Left cardiac atrium (tissue), 4 donors: ENCODE data around the gene SHCBP1L. TPM values are rescaled to one million over a fixed set of nuclear protein-coding genes. Genes with fewer than 3 reads are reported as not detected.
"Not testable (repeated sequence)": the region's sequence is repeated elsewhere in the genome, so short reads cannot be mapped to it uniquely, and the experiment has no call there.

Experiments used
- ATAC-seq, 2 donors: fragments of 200-7000 bp; cut with Tn5 transposase; one replicate each; pipeline ENCODE4 v1.9.1; 2020; ENCODE audit warnings: mild to moderate bottlenecking in 2 of 2, moderate library complexity in 2 of 2
- DNase-seq: peaks from one replicate; pipeline ENCODE4 v3.0.0-alpha.2; 2020
- intact Hi-C, 2 donors: fragments of 100-400 bp; cut with DNase I; formaldehyde crosslinking; loops; one replicate each; pipeline versions ENCODE4 v1.14.1 to v1.15.1; 2022 to 2023
- total RNA-seq, 2 donors: library from RNA; stranded (reverse); fragmentation: NEBNext Ultra II Directional; extraction: Animal tissue kit (Norgen Biotek cat#: 25700); gene quantifications; one replicate each; pipeline ENCODE4 v1.2.1, GENCODE V29; 2021
- donor health status: DM: no; HTN: yes; CAD: no.
- donor health status: DM: no; HTN: yes; CAD: no; lungs with severe emphysema.
- donor health status: DM: yes; HTN: yes; CAD: no.
- donor health status: Dilated cardiomyopathy.

The SHCBP1L gene
- total RNA-seq, 2 donors from 2014 or later = not detected

DNA sequence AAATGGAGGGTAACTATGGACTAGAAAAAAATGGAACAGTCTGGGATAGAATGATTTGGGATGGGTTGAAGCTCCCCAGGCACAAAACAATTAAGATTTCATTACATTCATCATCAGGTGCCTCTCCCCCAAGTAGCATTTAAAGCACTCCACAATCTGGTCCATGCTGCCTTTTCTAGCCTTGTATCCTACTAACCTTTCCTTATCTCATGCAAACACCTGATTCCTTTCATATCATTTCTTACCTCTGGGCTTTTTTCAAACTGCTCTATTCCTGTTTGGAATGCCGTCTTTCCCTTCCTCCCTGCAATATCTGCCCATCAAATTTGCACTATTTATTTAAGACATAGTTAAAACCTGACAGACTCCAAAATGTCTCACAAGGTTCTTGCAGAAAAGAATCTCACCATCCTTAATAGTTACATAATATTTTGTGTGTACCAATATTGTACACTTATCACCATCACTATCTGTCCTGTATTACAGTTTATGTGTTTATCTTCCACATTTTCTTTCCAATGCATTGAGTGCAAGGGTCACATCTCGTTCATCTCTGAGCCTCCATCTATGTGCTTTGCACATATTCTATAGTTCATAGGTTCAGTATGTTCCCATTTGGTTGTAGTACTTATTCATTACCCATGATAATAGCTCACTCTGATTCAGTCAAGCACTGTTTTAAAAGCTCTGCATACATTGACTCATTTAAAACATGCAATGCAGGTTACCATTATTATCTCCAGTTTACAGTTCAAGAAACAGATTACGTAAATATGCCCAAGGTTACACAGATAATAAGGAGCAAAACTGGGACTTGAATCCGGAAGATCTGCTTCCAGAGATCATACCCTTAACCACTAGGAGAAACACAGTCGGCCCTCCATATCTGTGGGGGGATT, 16.1 kb upstream of the SHCBP1L start:
- ATAC-seq (no peak), DNase-seq (no peak)
- intact Hi-C loops = loop anchor here in 1 of 2 donors (10.0 kb wide), 1 partner anchor 256 kb away; no protein-coding TSS in a partner anchor

DNA sequence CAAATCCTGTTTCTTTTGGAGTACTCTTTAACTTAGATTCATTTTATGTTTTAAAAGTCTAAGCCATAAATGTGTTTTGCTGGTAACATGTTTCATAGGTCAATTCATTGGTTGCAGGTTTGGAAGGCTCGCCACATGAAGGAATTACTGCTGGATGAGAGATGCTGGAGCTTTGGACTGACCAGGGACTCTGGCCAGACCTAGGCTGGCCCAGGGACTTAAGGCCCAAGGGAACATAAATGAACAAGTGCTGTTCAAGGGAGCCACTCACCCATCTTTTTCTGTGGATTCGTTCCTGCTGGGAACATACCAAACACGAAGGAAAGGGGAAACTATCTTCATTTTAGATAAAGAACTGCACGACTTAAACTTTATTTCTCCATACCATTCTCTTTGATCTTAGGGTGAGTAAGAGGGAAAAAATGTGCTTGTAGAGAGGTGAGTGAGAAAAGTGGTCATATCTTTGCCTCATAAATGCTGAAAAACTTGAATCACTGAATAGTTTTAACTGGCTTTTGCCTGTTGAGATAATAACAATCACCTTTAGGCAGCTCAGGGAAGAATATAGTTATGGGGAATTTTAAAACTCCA, 15.3 kb upstream of the SHCBP1L start:
- DNase-seq (no peak), ATAC-seq (no peak)
- intact Hi-C loops = loop anchor here in 1 of 2 donors (10.0 kb wide), 1 partner anchor 257 kb away; no protein-coding TSS in a partner anchor

DNA sequence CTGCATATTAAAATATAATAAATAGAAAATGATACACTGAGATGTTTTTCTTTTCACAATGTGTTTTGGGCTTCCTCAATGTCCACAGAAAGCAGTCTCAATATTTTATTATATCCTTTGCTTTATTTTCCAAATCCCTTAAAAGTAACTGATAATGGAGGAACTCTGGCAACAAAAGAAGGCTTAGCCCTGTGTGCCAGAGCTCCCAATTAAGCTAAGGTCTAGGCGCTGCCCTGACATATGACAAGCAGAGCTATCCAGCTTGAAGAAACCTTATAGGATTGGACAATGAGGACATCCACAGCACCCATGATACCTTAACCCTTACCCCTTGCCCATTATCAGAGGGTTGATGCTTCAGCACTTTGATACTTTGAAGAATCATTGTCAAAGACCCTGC, 12.9 kb upstream of the SHCBP1L start:
- ATAC-seq (no peak), DNase-seq (no peak)
- intact Hi-C loops = loop anchor here in 1 of 2 donors (10.0 kb wide), 1 partner anchor 259 kb away; no protein-coding TSS in a partner anchor

DNA sequence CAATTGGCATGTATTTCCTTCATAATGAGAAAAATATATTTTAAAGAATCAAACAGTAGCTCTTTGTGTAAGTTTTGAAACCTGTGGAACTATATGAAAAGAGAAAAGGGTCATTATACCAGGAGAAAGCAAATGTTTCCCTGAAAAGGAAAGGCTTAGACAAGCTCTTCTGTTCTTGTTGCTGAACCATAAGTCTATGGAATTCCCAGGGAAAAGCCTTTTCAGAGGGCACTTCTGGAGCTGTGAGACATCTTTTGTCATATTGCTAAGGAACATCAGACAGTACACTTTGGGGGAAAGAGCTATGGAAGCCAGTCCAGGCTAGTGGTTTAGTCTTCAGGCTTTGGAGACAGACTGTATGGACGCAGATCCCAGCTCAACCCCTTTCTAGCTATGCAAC, 12.1 kb upstream of the SHCBP1L start:
- ATAC-seq = no peak
- intact Hi-C loops = loop anchor here in 1 of 2 donors (10.0 kb wide), 1 partner anchor 260 kb away; no protein-coding TSS in a partner anchor

DNA sequence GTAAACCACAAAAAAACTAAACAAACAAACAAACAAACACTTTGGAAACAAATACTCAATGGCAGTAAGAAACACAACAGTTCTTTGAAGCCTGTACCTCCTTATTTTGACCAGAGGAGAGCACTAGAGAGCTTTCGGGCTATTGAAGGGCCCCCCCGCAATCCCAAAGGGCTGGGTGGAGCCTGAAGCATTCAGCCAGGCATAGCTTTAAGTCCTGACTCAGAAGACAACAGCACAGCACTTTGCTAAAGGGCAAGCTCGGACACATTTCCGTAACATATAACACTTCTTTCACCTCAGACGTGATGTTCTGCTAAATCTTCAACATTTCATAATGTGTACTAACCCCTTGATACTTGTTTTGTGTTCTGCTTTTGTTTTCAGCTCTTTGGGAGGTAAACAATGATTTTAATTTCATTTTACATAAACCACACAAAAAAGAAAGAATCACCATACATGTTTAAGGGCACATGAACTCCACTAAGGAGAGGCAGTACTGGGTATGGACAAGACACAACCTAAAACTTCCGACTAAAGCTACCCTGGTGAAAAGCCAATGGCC, 9.7 kb upstream of the SHCBP1L start:
- DNase-seq (peak; percentile 84), ATAC-seq (peak; percentile 98 to 100)
- intact Hi-C loops = loop anchor here (1.0 to 10.0 kb wide), 3 partner anchors 60 to 266 kb away; partner anchors contain the start of gene LAMC1 (in 1 of the 2)

More for the DNA sequence above, 12.1 kb upstream of the SHCBP1L start:
- no peak for DNase-seq

DNA sequence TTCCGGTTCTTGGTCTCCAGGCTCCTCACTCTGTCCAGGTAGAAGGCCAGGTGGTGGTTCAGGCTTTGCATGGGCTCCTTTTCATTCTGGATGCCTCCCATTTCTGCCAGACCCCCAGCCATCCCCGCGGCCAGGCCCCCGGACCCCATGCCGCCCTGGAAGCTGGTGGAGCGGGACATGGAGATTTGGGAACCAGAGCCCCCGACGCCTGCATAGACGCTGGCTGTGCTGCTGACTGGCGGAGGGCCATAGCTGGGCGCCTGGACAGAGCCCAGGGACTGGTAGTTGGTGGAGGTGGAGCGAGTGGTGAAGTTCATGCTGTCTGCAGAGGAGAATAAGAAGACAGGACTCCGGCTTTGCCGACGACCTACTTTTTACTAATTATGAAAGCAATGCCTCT, 7.1 kb upstream of the SHCBP1L start:
- DNase-seq (no peak), ATAC-seq (no peak)
- intact Hi-C loops = loop anchor here (5.0 to 10.0 kb wide), 2 partner anchors 62 to 265 kb away; partner anchors contain the start of gene LAMC1 (in 1 of the 2)

DNA sequence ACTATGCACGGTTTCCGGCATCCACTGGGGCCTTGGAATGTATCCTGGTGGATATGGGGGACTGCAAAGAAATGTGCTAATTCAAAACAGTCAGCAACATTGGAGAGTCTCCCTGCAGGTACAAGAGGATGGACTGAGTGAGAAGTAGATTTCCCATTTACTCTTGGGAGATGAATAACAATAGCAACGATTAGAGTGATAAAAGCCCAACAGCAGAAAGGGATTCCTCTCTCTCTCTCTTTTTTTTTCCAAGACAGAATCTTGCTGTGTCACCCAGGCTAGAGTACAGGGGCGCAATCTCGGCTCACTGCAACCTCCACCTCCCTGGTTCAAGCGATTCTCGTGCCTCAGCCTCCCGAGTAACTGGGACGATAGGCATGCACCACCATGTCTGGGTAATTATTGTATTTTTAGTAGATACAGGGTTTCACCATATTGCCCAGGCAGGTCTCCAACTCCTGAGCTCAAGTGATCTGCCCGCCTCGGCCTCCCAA, 5.0 kb upstream of the SHCBP1L start:
- no peak for ATAC-seq
- intact Hi-C loops = no loop called here
- no peak for DNase-seq

DNA sequence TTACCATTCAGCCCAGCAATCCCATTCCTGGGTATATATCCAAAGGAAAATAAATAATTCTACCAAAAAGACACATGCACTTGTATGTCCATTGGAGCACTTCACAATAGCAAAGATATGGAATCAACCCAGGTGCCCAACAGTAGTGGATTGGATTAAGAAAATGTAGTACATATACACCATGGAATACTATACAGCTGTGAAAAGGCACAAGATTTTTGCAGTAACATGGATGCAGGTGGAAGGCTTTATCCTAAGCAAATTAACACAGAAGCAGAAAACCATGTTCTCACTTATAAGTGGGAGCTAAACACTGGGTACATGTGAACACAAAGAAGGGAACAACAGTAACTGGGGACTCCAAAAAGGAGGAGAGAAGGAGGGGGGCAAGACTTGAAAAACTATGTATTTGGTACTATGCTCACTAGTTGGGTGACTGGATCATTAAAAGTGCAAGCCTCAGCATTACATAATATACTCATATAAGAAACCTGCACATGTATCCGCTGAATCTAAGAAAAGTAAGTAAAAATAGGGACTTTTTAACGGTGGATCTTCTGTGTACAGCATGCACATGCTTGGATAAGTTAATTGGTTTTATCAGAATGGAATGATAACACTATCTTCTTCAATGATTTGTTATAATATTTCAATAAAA, 3.9 kb upstream of the SHCBP1L start:
- intact Hi-C loops = no loop called here
- ATAC-seq (no peak), DNase-seq (no peak)

DNA sequence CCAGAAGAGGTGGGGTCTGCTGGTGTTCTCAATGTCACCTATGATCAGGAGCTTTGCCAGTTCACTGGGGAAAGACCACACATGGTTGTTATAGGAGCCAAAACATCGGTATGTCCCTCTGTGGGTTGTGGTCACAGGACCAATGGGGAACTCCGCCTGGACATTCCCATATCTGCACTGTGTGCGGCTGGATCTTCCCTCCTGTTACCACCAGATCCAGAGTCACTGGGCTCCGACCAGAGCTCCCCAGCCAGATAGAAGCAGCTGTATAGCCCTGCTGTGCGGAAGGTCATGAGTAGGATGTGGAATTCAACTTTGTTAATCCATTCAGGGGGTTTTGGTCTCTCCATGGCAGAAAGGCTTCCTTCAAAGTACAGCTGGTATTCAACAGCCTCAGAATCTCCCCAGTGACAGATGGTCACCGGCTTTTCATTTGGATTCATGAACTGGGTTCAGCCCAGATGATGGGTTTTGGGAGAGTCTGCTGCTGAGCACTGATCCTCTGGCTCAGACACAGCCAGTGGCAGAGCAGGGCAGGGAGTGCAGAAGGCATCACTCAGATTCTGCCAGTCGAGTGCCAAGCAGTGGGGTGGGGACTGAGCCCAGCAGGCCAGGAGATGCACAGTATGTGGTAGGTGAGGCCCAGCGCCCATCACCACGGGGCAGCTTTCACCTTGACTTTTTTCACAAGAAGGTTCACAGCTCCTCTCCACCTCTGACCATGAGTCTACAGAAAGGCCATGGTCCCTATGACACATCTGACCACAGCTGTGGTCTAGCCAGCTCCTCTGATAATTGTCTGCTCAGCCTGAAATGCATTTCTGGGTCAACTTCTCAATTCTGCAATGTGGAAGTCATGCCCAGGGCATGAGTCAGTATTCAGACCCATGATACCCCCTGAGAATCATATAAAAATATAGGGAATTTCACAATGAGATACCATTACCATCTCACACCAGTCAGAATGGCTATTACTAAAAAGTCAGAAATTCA, 2.9 kb upstream of the SHCBP1L start:
- ATAC-seq = peak; percentile 29 to 93
- intact Hi-C loops = no loop called here
- no peak for DNase-seq

DNA sequence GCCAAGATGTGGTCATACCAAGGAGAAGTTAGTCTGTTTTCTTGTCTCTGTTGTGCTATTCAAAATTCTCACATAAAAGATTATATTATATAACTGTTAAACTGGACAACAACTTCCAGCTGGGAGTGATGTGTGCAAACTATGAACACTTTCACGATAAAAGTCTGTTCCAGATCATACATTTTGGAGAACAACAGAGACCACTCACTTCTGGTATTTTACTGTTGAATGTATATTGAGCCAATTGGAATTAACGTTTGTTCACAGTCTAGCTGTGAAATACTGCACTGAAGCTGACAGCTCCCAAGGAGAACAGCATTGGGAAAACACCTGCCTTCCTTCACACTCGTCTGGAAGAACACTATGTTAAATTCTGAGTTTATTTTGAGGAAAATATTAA, 860 bp upstream of the SHCBP1L start:
- ATAC-seq = no peak
- DNase-seq = no peak
- intact Hi-C loops = no loop called here

DNA sequence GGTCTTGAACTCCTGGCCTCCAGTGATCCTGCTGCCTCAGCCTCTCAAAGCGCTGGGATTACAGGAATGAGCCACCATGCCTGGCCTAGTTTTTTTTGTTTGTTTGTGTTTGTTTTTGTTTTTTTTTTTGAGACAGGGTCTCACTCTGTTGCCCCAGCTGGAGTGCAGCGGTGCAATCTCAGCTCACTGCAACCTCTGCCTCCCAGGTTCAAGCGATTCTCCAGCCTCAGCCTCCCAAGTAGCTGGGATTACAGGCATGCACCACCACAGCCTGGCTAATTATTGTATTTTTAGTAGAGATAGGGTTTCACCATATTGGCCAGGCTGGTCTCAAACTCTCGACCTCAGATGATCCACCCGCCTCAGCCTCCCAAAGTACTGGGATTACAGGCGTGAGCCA, 9.6 kb downstream of the SHCBP1L start:
- intact Hi-C loops = not testable (repeated sequence)

DNA sequence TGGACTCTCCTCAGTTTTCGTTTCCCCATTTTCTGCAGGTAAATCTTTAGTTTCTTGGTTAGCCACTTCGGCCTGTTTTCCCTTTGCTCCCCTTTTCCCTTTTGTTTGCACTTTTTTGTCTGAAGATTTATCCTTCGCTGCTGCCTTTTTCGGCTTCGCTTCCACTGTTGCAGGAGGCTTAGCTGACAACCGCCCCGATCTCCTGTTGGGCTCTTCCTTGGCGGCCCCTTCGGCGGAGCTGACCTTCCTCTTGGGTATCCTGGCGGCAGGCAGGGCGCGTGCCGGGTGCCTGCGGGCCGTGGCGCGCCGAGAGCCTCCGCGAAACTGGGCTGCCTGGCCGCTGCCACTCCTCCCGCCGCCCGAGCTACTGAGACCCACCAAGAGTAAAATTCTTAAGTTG, 10.8 kb downstream of the SHCBP1L start:
- DNase-seq, intact Hi-C loops, ATAC-seq: not testable (repeated sequence)

More for the DNA sequence above, 9.6 kb downstream of the SHCBP1L start:
- ATAC-seq, DNase-seq: not testable (repeated sequence)

DNA sequence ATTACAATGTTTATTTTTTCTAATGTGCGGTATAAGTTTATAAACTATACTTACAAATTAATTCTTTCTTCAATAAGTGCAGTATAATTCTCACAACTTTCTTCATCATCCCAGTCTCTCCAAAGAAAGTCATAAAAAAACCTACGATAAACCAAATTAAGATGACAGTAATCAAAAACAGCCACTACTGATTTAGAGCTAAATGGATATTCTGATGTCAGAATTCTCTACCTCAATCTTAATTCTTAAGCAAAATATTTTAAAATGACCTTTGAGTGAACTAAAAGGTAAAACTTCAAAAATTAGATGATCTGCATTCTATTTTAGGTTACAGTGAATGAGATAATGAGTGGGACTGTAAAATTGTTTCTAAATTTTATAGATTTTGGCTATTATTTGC, 13.6 kb downstream of the SHCBP1L start:
- no peak for ATAC-seq
- intact Hi-C loops = no loop called here
- no peak for DNase-seq

DNA sequence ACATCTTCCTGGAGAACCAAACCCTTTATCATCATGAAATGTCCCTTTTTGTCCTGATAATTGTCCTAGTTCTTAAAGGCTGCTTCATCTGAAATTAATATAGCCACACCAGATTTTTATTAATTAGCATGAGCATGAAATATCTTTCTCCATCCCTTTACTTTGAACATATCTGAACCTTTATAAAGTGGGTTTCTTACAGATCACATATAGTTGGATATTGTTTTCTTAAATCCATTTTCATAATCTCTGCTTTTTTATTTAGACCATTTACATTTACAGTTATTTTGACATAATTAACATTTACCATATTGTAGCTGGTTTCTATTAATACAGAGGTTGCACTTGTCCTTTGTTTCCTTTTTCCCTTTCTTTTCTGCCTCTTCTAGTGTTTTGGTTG, 17.2 kb downstream of the SHCBP1L start:
- no peak for DNase-seq
- intact Hi-C loops = no loop called here
- no peak for ATAC-seq

DNA sequence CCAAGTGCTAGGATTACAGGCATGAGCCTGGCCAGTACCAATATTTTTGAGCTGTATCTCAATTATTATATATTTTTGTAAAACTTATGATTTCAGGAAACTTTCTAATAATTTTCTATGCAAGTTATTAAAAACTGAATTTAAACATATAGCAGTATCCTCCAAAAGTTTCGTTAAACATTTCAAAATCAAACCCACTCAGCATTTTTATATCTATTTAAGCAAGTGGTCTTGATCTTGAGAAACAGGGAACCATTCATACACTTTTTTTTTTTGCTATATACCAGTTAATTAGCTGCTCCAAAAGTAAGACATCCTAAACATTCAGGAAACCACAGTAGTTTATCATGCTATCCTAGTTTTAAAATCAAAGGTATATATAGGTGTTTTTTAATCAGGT, 22.0 kb downstream of the SHCBP1L start:
- no peak for ATAC-seq
- DNase-seq = no peak
- intact Hi-C loops = no loop called here

DNA sequence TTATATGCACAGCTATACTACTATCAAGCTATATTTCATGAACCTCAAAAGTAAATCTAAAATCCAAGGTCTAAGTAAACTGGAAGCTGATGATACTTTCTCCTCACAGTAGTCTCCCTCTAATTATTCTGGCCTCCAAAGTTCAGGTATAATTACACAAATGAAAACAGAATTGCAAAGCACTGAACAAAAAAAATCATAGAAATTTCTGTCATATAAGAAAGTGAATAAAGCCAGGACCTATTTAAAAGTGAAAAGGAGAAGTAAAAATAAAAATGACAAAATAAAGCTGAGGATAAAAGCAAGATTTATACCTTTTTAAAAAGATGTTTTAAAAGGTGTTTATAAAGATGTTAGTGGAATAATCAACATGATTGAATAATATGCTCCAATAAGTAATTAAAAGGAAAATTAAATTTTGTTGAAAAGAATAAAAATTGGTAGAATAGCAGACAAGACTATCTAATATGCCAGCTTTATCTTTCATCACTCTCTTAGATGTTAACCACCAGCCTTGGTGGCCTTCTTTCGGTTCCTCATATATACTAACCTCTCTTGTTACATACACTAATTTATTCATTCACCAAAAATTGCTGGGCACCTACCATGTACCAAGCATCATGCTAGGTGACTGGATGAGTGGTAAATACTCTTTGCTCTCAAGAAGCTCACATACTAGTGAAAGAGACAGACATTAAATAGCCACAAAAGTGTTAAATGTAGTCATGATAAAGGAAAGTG, 25.1 kb downstream of the SHCBP1L start:
- intact Hi-C loops = no loop called here
- ATAC-seq (no peak), DNase-seq (no peak)

DNA sequence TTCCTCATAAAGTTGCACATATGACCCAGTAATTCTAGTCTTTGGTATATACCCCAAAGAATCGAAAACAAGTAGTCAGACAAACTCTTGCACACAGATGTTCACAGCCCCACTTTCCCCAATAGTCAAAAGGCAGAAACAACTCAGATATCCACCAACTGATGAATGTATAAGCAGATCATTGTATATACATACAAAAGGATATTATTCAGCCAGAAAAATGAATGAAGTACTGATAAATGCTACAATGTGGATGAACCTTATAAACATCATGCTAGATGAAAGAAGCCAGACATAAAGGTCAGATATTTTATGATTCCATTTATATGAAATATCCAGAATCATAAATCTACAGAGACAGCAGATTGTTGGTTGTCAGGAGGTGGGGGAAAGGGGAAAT, 27.3 kb downstream of the SHCBP1L start:
- no peak for ATAC-seq
- intact Hi-C loops = no loop called here
- no peak for DNase-seq
